Adrenal gland (tissue), 12 donors: ENCODE measurements around the gene ADPRM. TPM values are rescaled to one million over a fixed set of nuclear protein-coding genes. Genes with fewer than 3 reads are reported as not detected.
"Not testable (repeated sequence)": the region's sequence is repeated elsewhere in the genome, so short reads cannot be mapped to it uniquely, and the experiment has no call there.

Experiments used
- DNase-seq, 7 donors: peaks; one replicate each; pipeline ENCODE4 v3.0.0-alpha.2; 2019 to 2020
- H3K27ac ChIP-seq, 5 donors: fragments of 200-600 bp; sonication (generic) in 4 of 5; 1 replicate in 3 of 5; 2 replicates in 2 of 5; pipeline versions ENCODE4 v1.5.1 to v1.8.0; 2016 to 2020; ENCODE audit warnings: mild to moderate bottlenecking in 1 of 5
- H3K27me3 ChIP-seq: fragments of 200-600 bp; 2 replicates; pipeline ENCODE4 v1.8.0; 2021
- H3K36me3 ChIP-seq, 2 donors: fragments of 200-600 bp; replicated peaks in 1 of 2; 1 replicate in 1 of 2; 2 replicates in 1 of 2; pipeline versions ENCODE4 v1.5.1 to v1.8.0; 2018 to 2022
- H3K4me1 ChIP-seq, 2 donors: fragments of 200-600 bp; replicated peaks in 1 of 2; 1 replicate in 1 of 2; 2 replicates in 1 of 2; pipeline versions ENCODE4 v1.5.1 to v1.8.0; 2018 to 2021
- H3K4me3 ChIP-seq, 4 donors: fragments of 200-600 bp; sonication (generic) in 3 of 4; one replicate each; pipeline ENCODE4 v1.5.1; 2016 to 2018
- H3K9me3 ChIP-seq, 3 donors: fragments of 200-600 bp; sonication (generic) in 1 of 3; replicated peaks in 1 of 3; 1 replicate in 2 of 3; 2 replicates in 1 of 3; pipeline versions ENCODE4 v1.5.1 to v1.8.0; 2016 to 2021
- POLR2A ChIP-seq, 2 donors: fragments of 450-650 bp; IDR thresholded peaks; one replicate each; pipeline ENCODE4 v1.6.1; 2017; ENCODE audit warnings: antibody characterized with exemption in 2 of 2, mild to moderate bottlenecking in 2 of 2, moderate library complexity in 1 of 2
- WGBS, 4 donors: extraction: QIAGEN DNeasy Blood & Tissue Kit in 2 of 4; methylation state at CpG; one replicate each; pipeline versions ENCODE4 v1.1.5 to v1.1.7; 2013 to 2017; 5-methylcytosine and 5-hydroxymethylcytosine counted together
- intact Hi-C, 2 donors: fragments of 100-400 bp; cut with DNase I; formaldehyde crosslinking; loops; one replicate each; pipeline versions ENCODE4 v1.14.1 to v1.15.0; 2022 to 2023
- polyA plus RNA-seq, 3 donors: library from polyadenylated mRNA; stranded (reverse); fragments of 200-250 nt in 2 of 3; fragments of 350-450 nt in 1 of 3; fragmentation: Illumina TruSeq in 1 of 3; extraction: RNeasy Lipid Tissue Mini Kit (QIAGEN cat#74804) in 1 of 3; gene quantifications; one replicate each; pipeline ENCODE4 v1.2.3, GENCODE V29; 2013 to 2014
- total RNA-seq, 9 donors: library from RNA; depleted of rRNA in 4 of 9; stranded (reverse); fragments of >200 nt in 4 of 9; fragments of 120-200 nt in 1 of 9; fragmentation: NEBNext Ultra II Directional in 1 of 9; extraction: Animal tissue kit (Norgen Biotek cat#: 25700) in 1 of 9; gene quantifications; one replicate each; pipeline versions ENCODE4 v1.1.0 to v1.2.4, GENCODE V29; 2013 to 2023
- TF ChIP-seq, protein P1 (sequence below), 6 experiments: fragments of 450-650 bp in 4 of 6; fragments of 200-600 bp in 2 of 6; sonication (generic) in 1 of 6; IDR thresholded peaks; 1 replicate in 5 of 6; 2 replicates in 1 of 6; pipeline versions ENCODE4 v1.5.1 to v1.8.0; 2016 to 2021; ENCODE audit warnings: antibody characterized with exemption in 6 of 6, mild to moderate bottlenecking in 2 of 6, moderate library complexity in 1 of 6
- donor health status: healthy with polysubstance abuse.
- donor health status: Bipolar disorder and iron deficiency.
- donor health status: DM: yes; HTN: yes; CAD: no.
- donor health status: DM: no; HTN: no; CAD: no.
- donor health status: DM: no; HTN: no; CAD: no.
- donor health status: DM: yes; HTN: yes; CAD: no.

The ADPRM gene
- total and polyA plus RNA-seq, 12 donors, result 3.8 to 12.1 (median 8.2) TPM

DNA sequence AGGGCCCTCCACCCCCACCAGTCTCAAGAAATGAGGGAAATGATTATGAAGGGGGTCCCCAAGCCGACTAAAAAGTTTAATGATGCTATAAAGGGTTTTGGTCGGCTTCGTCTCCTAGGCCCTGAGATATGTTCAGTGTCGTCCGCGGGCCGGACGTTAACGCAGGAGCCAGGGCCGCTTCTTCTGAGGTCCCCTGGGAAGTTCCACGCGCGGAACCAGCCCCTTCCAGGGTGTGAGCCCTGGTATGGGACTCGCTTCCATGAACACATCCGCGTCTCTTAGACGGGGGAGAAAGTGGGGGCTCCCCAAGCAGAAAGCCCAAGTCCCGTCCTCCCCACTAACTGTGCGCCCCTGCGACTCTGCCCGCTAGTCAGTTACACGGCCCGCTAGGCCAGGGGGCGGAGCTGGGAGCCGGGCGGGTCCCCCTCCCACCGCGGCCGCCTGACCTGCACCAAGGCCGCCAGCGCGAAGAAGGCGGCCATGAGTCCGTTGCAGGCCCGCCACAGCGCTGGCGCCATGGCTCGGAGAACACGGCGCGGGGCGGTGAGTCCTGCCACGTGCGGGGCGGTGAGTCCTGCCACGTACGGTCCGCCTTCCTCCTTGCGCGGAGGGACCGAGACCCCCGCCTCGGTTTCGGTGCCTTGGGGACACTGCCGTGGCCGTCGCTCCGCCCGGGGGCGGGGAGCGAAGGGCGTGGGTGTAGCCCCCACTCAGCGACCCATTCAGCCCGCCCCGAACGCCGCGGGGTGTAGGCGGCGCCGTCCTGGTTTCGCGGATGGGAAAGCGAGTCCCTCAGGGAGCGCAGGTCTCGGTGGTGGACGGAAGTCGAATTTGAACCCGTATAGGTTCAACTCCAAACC lies 32.2 kb downstream of the ADPRM start, which contains the start of gene TMEM220:
TMEM220 (minus strand) TSS at position 690 of the 860 bp plus-strand sequence; CDS start at position 518, 172 bp downstream.
- 0 to 1% (median 1%) methylated on average over 25 to 79 of the region's 79 CpGs for WGBS, 4 donors
- Histone ChIP-seq H3K27ac (peak within 1 kb of the TSS; percentile 56 to 97 (median 95)), H3K4me1 (peaks cover 7 to 8% of the 10 kb centered on the region in 2 donors), H3K4me3 (peak within 1 kb of the TSS; percentile 34 to 83 (median 79)), H3K9me3 (no peaks in the 10 kb centered on the region), H3K36me3 (peaks cover 0 to 20% of the 10 kb centered on the region in 2 donors), H3K27me3 (no peaks in the 10 kb centered on the region)
- TF ChIP-seq, protein P1, sequence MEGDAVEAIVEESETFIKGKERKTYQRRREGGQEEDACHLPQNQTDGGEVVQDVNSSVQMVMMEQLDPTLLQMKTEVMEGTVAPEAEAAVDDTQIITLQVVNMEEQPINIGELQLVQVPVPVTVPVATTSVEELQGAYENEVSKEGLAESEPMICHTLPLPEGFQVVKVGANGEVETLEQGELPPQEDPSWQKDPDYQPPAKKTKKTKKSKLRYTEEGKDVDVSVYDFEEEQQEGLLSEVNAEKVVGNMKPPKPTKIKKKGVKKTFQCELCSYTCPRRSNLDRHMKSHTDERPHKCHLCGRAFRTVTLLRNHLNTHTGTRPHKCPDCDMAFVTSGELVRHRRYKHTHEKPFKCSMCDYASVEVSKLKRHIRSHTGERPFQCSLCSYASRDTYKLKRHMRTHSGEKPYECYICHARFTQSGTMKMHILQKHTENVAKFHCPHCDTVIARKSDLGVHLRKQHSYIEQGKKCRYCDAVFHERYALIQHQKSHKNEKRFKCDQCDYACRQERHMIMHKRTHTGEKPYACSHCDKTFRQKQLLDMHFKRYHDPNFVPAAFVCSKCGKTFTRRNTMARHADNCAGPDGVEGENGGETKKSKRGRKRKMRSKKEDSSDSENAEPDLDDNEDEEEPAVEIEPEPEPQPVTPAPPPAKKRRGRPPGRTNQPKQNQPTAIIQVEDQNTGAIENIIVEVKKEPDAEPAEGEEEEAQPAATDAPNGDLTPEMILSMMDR (IDR thresholded peaks at IDR 0.05), result no peak
- peak; percentile 84 to 89 for TF ChIP-seq POLR2A (IDR thresholded peaks at IDR 0.05)
- intact Hi-C loops, result no loop called here
- DNase-seq, result peak; percentile 85 to 91 (median 86)

DNA sequence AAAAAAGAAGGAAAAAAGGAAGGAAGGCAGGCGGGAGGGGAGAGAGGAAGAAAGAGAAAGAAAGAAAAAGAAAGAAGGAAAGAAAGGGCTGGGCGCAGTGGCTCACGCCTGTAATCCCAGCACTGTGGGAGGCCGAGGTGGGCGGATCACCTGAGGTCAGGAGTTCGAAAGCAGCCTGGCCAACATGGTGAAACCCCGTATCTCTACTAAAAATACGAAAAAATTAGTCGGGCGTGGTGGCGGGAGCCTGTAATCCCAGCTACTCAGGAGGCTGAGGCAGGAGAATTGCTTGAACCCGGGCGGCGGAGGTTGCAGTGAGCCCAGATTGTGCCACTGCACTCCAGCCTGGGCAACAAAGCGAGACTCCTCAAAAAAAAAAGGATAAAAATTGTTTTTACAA lies 32.9 kb downstream of the ADPRM start:
- Histone ChIP-seq H3K36me3 (peaks cover 0 to 14% of the 10 kb centered on the region in 2 donors), H3K27ac (peak overlapping the region in 4 of 5 donors; percentile 95 to 97 (median 95)), H3K4me3 (peak overlapping the region in 3 of 4 donors; percentile 77 to 83 (median 81))
- 8 to 14% (median 10%) methylated on average over 15 of the region's 15 CpGs for WGBS, 4 donors
- H3K27me3 ChIP-seq, H3K9me3 ChIP-seq, H3K4me1 ChIP-seq, intact Hi-C loops: not testable (repeated sequence)
- DNase-seq, result peak in 1 of 7 donors; percentile 33

DNA sequence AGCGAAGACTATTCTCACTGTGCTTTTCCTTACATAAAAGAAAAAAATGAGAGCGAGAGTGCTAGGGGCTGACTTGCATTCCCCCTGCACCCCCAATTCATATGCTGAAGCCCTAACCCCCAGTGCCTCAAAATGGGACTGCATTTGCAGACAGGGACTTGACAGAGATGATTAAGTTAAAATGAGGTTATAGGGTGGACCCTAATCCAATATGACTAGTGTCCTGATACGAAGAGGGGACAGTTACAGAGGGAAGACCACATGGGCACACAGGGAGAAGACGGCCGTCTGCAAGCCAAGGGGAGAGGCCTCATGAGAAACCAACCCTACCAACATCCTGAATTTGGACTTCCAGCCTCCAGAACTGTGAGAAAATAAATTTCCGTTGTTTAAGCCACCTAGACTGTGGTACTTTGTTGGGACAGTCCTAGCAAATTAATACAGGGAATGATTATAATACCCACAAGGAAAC lies 34.0 kb downstream of the ADPRM start:
- TF ChIP-seq, protein P1 (IDR thresholded peaks at IDR 0.05), result no peak
- TF ChIP-seq POLR2A (IDR thresholded peaks at IDR 0.05), result no peak
- WGBS, 4 donors, result 94 to 97% (median 95%) methylated on average over 6 of the region's 6 CpGs
- Histone ChIP-seq H3K4me1 (peaks cover 7 to 8% of the 10 kb centered on the region in 2 donors), H3K27me3 (no peaks in the 10 kb centered on the region), H3K4me3 (no peak overlapping the region), H3K36me3 (peaks cover 0 to 3% of the 10 kb centered on the region in 2 donors), H3K9me3 (no peaks in the 10 kb centered on the region), H3K27ac (no peak overlapping the region)
- DNase-seq, result no peak
- intact Hi-C loops, result no loop called here

DNA sequence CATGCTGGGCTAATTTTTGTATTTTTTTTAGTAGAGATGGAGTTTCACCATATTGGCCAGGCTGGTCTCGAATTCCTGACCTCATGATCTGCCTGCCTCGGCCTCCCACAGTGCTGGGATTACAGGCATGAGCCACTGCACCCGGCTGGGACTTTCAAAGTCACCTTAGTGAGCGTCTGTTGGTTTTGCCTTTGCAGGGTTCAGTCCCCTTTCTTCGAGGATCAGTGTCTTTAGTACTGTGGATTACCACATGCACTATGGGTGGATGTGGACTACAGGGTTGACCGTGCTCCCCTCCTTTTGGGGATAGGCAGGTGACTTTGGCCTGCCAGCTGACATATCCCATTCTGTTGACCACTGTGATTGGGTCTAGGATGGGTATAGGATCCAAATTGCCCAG lies 34.7 kb downstream of the ADPRM start:
- peak in 1 of 7 donors; percentile 13 for DNase-seq
- H3K27ac ChIP-seq, intact Hi-C loops, H3K9me3 ChIP-seq, H3K36me3 ChIP-seq, H3K27me3 ChIP-seq, H3K4me3 ChIP-seq, H3K4me1 ChIP-seq: not testable (repeated sequence)
- 80 to 95% (median 86%) methylated on average over 6 of the region's 6 CpGs for WGBS, 4 donors

DNA sequence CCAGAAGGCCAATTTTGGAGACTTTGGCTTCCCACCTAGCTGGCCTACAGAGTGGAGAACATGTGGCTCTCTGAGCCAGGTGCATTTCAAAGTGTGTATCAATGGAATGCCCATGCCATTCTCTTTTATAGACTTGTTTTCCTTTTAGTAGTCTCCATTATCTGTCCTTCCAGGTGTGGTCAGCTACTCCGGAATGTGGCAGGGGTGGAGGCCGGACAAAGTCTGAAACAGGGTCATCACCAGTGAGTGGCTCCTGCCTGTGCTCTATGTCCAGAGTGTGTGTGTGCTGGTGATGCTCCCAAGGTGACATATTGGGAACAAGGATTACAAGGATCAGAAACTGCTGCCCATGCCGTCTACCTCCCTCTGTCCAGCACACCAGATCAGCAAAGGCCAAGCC lies 36.3 kb downstream of the ADPRM start:
- Histone ChIP-seq H3K27me3 (no peaks in the 10 kb centered on the region), H3K9me3 (no peaks in the 10 kb centered on the region), H3K27ac (no peak overlapping the region), H3K4me3 (no peak overlapping the region), H3K36me3 (no peaks in the 10 kb centered on the region), H3K4me1 (peaks cover 5 to 7% of the 10 kb centered on the region in 2 donors)
- 88 to 96% (median 90%) methylated on average over 3 of the region's 3 CpGs for WGBS, 4 donors
- TF ChIP-seq, protein P1 (IDR thresholded peaks at IDR 0.05), result no peak
- no peak for TF ChIP-seq POLR2A (IDR thresholded peaks at IDR 0.05)
- intact Hi-C loops, result no loop called here
- peak in 1 of 7 donors; percentile 15 for DNase-seq
